HEK293 (cell line): ENCODE results near the gene SLC44A1.

Source experiments
- TRIM28 ChIP-seq: IDR thresholded peaks from 2 replicates; pipeline ENCODE4 v1.6.1; 2011; ENCODE audit warnings: low read length, control low read depth, borderline replicate concordance
- YY1 ChIP-seq: fragments of 450-650 bp; formaldehyde crosslinking; IDR thresholded peaks from 2 replicates; pipeline ENCODE4 v1.5.1; 2018; ENCODE audit warnings: missing biosample characterization, missing genetic modification characterization
- ZBTB1 ChIP-seq: fragments of 450-650 bp; formaldehyde crosslinking; IDR thresholded peaks from 2 replicates; pipeline ENCODE4 v1.5.1; 2016; ENCODE audit warnings: missing biosample characterization, missing genetic modification characterization
- ZNF10 ChIP-seq: fragments of 450-650 bp; formaldehyde crosslinking; IDR thresholded peaks from 2 replicates; pipeline ENCODE4 v1.5.1; 2017; ENCODE audit warnings: missing biosample characterization, missing genetic modification characterization
- ZNF274 ChIP-seq, 2 experiments: fragments of 200-500 bp in 1 of 2; fragments of 450-650 bp in 1 of 2; sonication (Bioruptor generic) in 1 of 2; formaldehyde crosslinking in 1 of 2; IDR thresholded peaks; 2 replicates each; pipeline versions ENCODE4 v1.5.1 to v1.6.1; 2014 to 2016; ENCODE audit warnings: borderline replicate concordance in 1 of 2, inconsistent platforms in 1 of 2, low read length in 1 of 2, missing biosample characterization in 1 of 2, missing genetic modification characterization in 1 of 2
- ZNF558 ChIP-seq: fragments of 450-650 bp; formaldehyde crosslinking; IDR thresholded peaks from 2 replicates; pipeline ENCODE4 v1.5.1; 2016; ENCODE audit warnings: missing biosample characterization, missing genetic modification characterization
- TF ChIP-seq, protein P1 (sequence below): fragments of 450-650 bp; formaldehyde crosslinking; IDR thresholded peaks from 2 replicates; pipeline ENCODE4 v1.5.1; 2016; ENCODE audit warnings: missing biosample characterization, missing genetic modification characterization

- TF ChIP-seq ZNF558 (tag by site-specific recombination) (no peak), TRIM28 (no peak), ZBTB1 (tag by site-specific recombination) (no peak), ZNF10 (tag by site-specific recombination) (no peak), ZNF274 (IDR thresholded peaks at IDR 0.05; ENCODE audit: low read length) (no peak), ZNF274 (tag by site-specific recombination; IDR thresholded peaks at IDR 0.05; ENCODE audit: borderline replicate concordance) (no peak), YY1 (tag by site-specific recombination) (no peak)
- TF ChIP-seq, protein P1, sequence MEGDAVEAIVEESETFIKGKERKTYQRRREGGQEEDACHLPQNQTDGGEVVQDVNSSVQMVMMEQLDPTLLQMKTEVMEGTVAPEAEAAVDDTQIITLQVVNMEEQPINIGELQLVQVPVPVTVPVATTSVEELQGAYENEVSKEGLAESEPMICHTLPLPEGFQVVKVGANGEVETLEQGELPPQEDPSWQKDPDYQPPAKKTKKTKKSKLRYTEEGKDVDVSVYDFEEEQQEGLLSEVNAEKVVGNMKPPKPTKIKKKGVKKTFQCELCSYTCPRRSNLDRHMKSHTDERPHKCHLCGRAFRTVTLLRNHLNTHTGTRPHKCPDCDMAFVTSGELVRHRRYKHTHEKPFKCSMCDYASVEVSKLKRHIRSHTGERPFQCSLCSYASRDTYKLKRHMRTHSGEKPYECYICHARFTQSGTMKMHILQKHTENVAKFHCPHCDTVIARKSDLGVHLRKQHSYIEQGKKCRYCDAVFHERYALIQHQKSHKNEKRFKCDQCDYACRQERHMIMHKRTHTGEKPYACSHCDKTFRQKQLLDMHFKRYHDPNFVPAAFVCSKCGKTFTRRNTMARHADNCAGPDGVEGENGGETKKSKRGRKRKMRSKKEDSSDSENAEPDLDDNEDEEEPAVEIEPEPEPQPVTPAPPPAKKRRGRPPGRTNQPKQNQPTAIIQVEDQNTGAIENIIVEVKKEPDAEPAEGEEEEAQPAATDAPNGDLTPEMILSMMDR (tag by site-specific recombination), result no peak
Observed at GRCh38 chr9:105363837-105364236, 119.4 kb downstream of the SLC44A1 start.
